SK-N-SH (cell line): ENCODE results near the gene SLCO3A1.

ENCODE experiments used
- CTCF ChIP-seq: fragments of 200-600 bp; sonication (generic); IDR thresholded peaks from 2 replicates; pipeline ENCODE4 v1.6.1; 2017; ENCODE audit warnings: antibody characterized with exemption, mild to moderate bottlenecking, moderate library complexity
- NFIC ChIP-seq: IDR thresholded peaks from 2 replicates; pipeline ENCODE4 v1.4.0; 2012; ENCODE audit warnings: borderline replicate concordance
- PBX3 ChIP-seq: IDR thresholded peaks from 2 replicates; pipeline ENCODE4; 2012
- POLR2AphosphoS5 ChIP-seq: IDR thresholded peaks from 2 replicates; pipeline ENCODE4 v1.6.1; 2012; ENCODE audit warnings: low read depth, low read length
- RAD21 ChIP-seq: IDR thresholded peaks from 2 replicates; pipeline ENCODE4 v1.6.1; 2012; ENCODE audit warnings: mild to moderate bottlenecking, low read length

- TF ChIP-seq CTCF (no peak; the same call in 1 of the 2 replicates), NFIC (no peak), PBX3 (no peak), RAD21 (peak; percentile 40), POLR2AphosphoS5 (no peak)
Measured at GRCh38 chr15:91973481-91973880, 120.0 kb downstream of the SLCO3A1 start.
